ENCODE data around the gene MYL4.
"Not testable (repeated sequence)": the region's sequence is repeated elsewhere in the genome, so short reads cannot be mapped to it uniquely, and the experiment has no call there.

MYL4 gene

DNA sequence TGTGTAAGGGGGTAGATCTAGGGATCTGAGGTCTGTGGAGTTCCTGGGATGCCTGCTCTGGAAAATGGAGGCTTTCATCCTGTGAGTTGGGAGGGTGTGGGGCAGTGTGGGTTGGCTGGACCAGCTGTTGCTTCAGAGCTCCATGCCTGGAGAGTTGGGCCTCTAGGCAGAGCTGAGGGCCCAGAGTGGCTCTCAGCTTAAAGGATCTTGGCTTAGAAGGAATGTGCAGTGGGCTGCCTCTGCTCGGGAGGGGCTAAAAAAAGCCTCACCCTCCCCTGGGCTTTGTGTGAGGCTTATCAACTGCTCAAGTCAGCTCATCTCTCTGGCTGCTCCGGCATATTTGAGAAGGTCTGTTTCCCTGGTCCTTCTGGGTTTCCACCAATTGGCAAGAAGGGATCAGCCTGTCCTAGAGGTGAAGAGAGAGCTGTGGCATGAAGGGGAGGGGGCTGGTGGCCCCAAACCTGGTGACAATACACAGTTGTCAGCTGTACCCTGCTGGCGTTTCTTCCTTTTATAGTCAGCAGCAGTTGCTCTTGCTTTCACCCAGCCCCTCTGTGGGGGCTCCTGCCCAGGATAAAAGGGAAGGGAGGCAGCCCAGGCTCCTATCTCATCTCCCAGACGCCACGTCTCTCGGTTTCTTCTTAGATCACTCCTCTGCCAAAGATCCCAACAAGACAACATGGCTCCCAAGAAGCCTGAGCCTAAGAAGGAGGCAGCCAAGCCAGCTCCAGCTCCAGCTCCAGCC, at the start of gene MYL4:
Gene MYL4 (plus strand): TSS at position 605 of the 745 bp plus-strand sequence. CDS start 75 bp downstream, at position 680.
- no peak for DNase-seq

DNA sequence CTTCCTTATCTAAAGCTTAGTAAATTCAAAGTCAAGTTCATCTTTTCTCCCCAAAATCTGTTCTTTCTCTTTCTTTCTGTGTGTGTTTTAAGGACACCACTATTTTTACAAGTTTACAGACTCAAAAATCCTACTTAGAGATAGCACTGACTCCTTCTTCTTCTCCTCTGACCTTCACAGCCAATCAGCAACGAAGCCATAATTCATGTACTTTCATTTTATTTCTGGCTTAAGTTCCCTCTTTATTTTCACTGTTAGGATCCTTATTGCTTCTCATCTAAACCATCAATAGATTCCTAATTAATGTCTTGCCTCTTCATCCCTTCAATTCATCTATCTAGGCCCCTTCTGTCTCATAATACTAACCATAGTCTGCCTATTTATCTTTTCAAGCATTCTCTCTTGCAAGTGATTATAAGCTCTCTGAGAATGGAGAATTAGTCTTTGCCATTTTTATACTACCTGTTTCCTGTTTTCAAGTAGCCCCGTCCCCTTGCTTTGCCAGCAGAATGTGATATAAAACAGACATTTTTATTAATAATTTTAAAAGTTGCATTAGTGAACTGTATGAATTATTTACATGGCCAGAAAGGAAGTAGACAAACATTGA, 47.0 kb upstream of the MYL4 start:
- DNase-seq = no peak

DNA sequence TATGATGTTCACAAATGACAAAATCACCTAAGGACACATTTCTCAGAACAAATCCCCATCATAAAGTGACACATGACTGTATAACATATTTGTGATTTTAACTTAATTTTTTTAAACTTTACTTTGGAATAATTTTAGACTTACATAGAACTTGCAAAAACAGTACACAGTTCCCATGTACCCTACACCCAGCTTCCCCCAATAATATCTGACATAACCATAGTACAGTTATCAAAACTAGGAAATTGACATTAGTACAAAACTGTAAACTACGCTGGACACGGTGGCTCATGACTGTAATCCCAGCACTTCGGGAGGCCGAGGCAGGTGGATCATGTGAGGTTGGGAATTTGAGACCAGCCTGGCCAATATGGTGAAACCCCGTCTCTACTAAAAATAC, 44.9 kb upstream of the MYL4 start:
- DNase-seq = no peak

DNA sequence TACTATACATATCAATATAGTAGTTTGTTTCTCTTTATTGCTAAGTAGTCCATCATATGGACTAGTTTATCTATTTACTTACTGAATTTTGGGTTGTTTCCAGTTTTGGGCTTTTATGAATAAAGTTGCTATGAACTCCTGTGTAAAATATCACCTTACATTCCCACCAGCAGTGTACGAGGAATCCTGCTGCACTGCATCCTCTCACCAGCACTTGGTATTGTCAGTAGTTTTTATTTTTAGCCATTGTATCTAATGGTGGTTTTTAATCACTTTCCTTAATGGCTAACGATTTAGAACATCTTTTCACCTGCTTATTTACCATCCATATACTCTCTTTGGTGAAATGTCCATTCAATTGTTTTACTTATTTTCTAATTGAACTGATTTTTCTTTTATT, 44.0 kb upstream of the MYL4 start:
- no peak for DNase-seq

DNA sequence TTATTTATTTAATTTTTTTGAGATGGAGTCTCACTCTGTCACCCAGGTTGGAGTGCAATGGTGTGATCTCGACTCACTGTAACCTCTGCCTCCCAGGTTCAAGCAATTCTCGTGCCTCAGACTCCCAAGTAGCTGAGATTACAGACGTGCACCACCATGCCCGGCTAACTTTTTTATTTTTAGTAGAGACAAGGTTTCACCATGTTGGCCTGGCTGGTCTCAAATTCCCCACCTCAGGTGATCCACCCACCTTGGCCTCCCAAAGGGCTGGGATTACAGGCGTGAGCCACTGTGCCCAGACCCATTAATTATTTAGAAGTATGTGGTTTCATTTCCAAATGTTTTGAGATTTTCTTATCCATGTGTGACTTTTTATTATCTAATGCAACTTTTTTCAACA, 42.3 kb upstream of the MYL4 start:
- not testable (repeated sequence) for DNase-seq

DNA sequence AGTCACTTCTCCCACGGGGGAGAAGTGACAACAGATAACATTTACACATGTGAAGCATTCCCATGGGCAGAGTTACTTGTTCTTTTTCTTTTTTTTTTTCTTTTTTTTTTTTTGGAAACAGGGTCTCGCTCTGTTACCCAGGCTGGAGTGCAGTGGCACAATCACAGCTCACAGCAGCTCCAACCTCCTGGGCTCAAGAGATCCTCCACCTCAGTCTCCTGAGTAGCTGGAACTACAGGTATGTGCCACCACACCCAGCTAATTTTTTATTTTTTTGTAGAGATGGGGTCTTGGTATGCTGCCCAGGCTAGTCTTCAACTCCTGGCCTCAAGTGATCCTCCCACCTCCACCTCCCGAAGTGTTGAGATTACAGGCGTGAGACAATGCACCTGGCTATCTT, 40.3 kb upstream of the MYL4 start:
- not testable (repeated sequence) for DNase-seq

DNA sequence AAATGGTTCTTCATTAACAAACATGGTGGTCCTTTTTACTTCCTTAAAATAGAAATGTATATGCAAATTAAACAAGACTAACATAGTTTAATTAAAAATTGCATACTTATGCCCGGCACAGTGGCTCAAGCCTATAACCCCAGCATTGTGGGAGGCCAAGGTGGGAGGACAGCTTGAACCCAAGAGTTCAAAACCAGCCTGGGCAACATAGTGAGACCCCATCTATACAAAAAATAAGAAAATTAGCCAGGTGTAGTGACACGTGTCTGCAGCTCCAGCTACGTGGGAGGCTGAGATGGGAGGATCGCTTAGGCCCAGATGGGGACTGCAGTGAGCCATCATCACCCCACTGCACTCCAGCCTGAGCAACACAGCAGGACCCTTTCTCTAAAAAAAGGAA, 38.4 kb upstream of the MYL4 start:
- DNase-seq = no peak

DNA sequence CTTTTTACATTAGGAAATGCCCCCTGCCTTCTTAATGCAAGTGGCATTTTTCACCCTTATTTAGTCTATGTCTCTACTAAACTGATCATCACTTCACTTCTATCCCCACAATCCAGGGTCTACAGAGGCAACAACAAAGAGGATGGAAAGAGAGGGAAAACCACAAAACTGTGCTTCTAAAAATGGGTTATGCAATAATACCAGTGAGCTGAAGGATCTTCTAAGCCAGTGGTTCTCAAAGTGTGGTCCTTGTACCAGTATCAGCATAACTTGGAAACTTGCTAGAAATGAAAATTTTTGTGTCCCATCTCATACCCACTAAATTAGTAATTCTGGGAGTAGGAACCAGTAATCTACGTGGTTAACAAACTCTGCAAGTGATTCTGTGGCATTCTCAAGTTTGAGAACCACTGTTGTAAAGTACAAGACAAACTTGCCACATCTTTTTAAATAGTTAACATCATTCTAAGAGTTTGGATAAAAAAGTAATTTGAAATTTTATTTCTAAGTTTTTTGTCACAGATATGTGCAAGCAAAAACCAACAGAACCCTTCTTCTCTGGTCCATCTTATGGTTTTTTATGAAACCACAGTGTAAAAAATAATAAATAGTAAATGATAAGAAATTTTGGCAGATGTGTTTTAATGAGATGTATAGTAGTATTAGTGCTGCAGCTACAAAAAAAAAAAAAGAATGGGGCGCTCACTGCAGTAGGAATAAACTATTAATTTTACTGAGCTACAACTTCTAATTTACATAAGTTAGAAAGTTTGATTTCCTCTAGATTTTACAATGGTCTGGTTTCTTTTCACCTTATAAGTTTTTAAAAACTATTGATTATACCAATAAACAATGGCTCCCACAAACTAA, 36.2 kb upstream of the MYL4 start:
- no peak for DNase-seq

DNA sequence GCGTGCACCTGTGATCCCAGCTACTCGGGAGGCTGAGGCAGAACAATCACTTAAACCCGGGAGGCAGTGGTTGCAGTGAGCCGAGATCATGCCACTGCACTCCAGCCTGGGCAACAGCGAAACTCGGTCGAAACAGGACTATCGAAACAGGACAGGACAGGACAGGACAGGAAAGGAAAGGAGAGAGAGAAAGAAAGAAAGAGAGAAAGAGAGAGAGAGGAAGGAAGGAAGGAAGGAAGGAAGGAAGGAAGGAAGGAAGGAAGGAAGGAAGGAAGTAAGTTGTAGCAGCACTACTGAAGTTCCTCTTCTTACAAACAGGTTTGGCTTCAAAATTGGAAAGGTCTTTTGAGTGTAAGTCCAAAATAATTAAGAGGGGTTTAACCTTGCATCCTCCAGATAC, 34.3 kb upstream of the MYL4 start:
- not testable (repeated sequence) for DNase-seq

DNA sequence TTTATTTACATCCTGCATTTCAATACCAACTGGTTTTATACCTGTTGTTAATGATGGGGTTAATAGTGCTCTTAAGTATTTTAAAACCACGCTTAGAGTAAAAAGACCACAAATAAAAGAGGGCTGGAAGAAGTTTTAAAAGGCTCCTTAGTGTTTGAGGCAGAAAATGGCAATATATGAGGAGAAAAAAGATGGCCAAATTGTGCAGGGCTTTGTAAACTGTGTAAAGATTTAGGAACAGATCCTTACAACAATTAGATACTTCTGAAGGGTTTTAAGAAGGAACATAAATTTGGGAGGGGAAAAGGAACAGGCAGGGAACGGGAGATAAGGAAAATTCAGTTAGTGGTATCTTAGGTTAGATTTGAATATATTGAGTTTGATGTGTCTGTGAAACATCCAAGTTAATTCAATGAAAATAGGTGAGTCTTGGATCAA, 32.7 kb upstream of the MYL4 start:
- DNase-seq = no peak

DNA sequence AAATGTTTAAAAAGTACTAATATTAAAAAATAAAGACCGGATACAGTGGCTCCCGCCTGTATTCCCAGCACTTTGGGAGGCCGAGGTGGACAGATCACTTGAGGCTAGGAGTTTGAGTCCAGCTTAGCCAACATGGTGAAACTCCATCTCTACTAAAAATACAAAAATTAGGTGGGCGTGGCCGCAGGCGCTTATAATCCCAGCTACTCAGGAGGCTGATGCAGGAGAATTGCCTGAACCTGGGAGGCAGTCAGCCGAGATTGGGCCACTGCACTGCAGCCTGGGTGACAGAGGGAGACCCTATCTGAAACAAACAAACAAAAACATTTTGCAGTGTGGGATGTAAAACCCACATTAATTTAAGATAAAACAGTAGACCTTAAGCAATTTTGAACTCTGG, 31.9 kb upstream of the MYL4 start:
- DNase-seq = no peak

DNA sequence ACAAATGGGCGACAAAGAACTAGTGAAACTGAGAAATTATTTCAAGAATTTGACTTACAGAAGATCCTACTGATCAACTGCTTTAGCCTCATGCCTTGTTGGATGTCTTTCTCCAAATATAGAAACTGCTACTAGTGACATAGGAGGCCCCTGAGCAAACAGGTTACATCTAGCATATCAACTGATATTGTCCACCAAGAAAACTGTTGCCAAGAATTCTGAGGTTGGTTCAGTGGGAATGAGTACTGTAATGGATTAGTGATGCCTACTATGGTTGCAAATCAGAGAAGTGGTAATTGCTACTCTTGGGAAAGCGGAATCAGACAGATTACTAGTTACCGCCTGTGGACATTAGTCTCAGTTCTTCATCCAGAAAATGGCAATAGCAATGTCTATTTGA, 30.0 kb upstream of the MYL4 start:
- DNase-seq = no peak

DNA sequence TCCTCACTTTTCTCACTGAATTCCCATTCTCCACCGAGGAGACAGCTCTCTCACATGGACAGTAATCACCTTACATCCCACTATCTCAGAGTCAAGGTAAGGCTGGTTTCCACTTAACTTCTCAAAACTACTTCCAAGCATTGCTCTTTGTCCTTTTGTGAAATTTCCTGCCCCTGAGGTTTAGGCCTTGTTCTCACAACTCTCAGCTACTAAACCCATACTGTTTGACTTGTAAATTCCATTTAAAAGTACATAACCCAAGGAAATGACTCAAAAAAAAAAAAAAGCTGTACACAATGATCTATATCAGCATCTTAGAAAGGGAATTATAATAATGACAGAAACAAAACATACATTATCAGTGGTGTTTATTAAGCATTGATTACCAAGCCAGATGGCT, 28.8 kb upstream of the MYL4 start:
- no peak for DNase-seq

DNA sequence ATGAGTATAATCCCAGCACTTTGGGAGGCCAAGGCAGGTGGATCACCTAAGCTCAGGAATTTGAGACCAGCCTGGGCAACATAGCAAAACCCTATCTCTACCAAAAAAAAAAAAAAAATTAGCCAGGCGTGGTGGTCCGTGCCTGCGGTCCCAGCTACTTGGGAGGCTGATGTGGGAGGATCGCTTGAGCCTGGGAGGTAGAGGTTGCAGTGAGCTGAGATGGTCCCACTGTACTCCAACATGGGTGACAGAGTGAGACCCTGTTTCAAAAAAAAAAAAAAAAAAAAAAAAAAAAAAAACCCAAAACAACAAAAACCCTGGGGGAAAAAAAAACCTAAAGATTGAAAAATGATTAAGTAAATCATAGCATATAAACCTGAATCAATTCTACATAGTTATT, 28.2 kb upstream of the MYL4 start:
- not testable (repeated sequence) for DNase-seq

DNA sequence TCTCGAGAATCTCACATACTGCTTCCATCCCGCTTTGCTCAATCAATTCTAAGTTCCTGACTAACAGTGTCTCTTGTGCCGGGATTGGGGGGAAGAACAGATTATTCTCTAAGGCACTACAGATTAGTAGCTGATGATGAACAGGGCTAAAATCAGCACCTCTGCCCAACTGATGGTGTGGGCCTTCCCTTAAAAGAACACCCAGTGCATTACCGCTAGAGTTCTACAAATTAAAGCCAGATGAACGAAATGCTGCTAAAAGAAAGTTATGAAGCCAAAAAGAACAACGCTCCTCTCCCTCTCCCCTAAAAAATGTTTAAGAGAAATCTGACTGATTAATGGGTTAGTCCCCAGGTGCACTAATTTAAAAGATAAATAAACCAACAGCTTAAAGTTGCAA, 24.5 kb upstream of the MYL4 start:
- DNase-seq = no peak

DNA sequence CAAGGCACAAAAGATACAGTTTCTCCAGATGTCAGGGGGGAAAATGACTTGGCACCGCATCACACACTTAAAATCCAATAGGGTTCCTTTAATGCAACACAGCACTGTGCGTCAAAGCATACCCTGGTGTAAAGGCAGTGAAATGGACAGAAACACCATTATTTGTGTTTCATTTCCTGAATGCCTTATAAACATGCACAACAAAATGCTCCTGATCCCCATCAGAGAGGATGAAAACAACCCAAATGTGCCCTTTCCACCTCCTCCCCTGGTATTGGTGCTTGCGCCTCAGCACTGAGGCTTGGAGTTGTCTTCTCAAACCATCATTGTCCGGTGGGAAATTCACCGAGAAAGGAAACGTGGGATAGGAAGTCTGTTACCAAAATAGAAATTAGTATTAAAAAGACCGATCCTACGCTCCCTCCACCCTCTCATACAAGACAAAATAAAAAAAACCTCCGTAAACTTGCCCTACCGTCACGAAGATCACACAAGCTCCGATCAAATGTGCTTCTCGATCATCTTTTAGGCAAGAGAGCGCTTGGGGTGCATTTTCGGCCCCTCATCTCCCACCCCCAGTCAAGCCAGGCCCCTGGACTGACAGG, 20.8 kb upstream of the MYL4 start:
- no peak for DNase-seq

DNA sequence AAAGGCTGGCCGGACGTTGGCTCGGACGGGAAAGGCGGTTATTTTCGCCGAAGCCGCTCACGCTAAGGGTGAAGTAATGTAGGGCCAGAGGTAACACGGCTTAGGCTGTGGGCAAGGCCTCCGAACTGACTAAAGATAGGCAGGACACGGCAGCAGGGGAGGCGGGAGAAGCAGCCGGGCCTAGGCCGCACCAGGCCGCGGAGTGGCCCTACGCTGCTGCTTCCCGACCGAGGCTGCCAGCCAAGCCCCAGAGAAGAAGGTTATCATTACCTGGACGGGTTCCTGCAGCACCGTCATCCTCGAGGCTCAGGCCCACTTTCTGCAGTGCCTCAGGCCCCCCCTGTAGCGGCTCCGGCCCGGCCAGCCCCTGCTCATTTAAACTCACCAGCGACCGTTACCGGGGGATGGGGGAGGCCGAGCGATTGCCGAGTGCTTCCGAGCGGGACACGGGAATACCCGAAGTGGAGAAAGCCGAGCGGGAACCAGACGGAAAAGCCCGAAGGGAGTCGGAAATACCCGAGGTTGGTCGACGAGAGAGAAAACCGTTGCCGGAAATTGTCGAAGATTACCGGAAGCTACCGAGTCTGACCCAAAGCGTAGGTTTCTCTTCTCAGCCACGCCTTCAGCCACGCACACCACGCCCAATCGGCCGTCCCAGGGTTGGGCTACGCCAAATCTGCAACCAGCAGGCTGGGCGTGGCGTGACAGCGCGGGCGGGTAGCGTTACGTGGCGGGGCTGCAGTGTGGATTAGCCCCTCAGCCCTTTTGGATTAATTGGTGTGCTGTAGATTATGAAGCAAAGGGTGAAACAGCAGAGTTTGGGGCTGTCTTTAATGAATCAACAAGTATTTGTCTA, 20.0 kb upstream of the MYL4 start, which contains the start of gene CDC27:
Gene CDC27 (minus strand): TSS at position 420 of the 856 bp plus-strand sequence. CDS start 123 bp downstream, at position 297.
- DNase-seq = peak; percentile 100

DNA sequence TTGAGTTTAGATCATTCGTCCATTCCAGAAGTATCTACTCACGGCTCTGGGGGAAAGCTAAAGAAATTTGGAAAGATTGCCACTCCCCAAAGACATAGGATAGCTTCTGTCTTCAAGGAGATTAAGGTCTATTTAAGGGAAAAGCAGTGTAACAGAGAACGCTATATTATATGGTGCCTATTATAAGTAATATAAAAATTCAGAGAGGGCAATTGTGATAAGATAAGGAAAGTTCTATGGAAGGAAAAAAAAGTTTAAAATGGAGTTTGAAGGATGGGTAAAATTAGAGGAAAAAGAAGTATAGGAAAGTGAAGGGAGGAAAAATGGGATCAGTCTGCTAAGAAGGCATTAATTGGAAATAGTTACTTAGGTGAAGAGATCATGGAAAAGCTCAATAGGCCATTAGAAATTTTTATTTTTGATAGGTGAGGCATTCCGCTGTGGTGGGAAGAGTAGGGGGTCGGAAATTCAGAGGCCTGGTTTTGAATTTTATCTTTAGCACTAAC, 19.4 kb upstream of the MYL4 start:
- DNase-seq = no peak

DNA sequence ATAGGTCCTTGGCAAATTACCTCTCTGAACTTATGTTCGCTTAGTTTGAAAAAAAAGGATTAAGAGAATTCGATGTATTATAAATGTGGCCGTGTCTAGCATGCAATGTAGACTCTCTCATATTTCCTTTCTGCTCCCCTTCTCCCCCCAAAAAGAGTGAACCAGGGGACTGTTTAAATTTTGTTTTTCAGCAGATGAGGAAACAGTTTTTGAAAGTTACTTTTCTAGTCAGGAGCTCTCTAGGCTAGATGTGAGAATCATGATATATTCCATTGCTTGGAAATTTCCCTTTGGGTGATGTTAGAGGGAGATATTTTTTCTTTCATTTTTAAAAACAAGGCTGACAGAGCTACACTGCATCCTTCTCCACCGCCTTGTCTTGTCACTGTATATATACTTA, 18.9 kb upstream of the MYL4 start:
- DNase-seq = no peak

DNA sequence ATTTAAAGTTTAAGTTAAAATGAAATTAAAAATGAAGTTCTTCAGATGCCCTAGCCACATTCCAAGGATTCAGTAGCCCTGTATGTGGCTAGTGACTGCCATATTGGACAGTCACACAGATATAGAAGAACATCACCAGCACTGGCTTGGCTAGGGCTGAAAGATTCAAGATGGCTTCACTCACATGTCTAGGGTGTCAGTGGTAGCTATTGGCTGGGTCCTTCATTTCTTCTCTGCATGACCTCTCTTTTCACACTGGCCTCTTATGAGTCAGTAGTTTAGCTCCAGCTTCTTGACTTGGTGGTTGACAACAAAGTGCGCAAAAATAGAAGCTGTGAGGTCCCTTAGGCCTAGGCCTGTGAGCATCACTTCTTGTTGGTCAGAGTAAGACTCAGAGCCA, 18.4 kb upstream of the MYL4 start:
- no peak for DNase-seq

DNA sequence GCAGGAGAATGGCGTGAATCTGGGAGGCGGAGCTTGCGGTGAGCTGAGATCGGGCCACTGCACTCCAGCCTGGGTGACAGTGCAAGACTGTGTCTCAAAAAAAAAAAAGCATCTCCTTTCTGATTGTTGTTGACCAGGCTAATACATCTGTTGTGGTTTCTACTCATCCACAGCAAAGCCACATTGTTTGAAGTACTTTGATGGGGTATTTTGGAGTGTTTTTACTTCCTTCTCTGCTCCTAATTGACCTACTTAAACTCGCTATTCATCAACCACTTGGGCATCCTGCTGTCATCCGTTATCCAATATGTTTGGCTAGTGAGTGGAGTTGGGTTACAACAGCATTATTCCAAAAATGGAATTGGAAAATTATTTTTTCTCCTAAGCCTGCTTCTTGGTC, 16.6 kb upstream of the MYL4 start:
- peak; percentile 72 for DNase-seq

DNA sequence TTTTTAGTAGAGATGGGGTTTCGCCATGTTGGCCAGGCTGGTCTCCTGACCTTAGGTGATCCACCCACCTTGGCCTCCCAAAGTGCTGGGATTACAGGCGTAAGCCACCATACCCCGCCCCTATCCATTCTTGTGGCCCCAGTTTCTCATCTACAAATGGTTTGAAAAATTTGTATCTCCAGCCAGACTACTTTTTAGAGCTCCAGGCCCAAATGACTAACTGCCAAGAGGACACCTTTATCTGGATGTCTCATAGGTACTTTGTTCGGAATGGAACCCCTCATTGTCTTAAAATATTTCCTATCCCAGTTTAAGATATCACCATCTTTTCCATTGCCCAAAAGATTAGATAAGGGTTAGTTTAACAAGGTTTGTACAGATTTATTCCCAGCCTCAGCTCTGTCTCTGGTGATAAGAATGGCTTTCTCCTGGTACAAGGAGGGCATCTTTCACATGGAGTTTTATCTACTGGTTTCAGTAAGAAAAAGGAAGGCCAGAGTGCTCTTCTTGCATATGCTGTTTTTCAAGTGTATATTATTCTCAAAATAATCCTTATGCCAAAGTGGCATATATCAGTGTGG, 15.1 kb upstream of the MYL4 start:
- no peak for DNase-seq
